Mammary epithelial cell (primary cell): ENCODE results near the gene DMD.

Experiments used
- EZH2 ChIP-seq: IDR thresholded peaks from 2 replicates; pipeline ENCODE4 v1.6.1; 2012; ENCODE audit warnings: low read length, inconsistent platforms, borderline replicate concordance
- TF ChIP-seq, protein P1 (sequence below), 2 donors: IDR thresholded peaks in 1 of 2; conservative IDR thresholded peaks in 1 of 2; 2 replicates each; pipeline ENCODE4 v1.5.1; 2011 to 2012; ENCODE audit warnings: inconsistent platforms in 2 of 2, low read length in 2 of 2, mild to moderate bottlenecking in 2 of 2, control low read depth in 1 of 2, low read depth in 1 of 2; ENCODE audit not compliant: insufficient read depth in 1 of 2; ENCODE audit errors: extremely low read depth in 1 of 2

DNA sequence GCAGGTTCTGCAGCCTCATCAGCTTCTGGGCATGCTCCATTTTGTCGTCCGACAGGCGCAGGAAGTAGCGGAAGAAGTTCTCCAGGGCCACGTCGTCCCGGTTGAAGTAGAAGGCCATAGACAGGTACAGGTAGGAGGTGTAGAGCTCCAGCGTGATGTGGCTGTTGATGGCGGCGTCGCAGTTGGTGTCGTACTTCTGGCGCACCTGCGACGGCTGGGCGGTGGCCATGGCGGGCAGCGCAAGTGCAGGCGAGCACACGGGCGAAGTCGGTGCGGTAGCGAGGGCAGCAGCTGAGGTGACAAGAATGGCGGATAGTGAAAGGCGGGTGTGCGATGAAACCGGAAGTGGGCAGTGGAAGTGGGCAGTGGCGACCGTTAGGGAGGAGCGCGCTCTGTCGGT, 2139.6 kb downstream of the DMD start, which contains the start of gene FTHL17:
- TF ChIP-seq, protein P1, sequence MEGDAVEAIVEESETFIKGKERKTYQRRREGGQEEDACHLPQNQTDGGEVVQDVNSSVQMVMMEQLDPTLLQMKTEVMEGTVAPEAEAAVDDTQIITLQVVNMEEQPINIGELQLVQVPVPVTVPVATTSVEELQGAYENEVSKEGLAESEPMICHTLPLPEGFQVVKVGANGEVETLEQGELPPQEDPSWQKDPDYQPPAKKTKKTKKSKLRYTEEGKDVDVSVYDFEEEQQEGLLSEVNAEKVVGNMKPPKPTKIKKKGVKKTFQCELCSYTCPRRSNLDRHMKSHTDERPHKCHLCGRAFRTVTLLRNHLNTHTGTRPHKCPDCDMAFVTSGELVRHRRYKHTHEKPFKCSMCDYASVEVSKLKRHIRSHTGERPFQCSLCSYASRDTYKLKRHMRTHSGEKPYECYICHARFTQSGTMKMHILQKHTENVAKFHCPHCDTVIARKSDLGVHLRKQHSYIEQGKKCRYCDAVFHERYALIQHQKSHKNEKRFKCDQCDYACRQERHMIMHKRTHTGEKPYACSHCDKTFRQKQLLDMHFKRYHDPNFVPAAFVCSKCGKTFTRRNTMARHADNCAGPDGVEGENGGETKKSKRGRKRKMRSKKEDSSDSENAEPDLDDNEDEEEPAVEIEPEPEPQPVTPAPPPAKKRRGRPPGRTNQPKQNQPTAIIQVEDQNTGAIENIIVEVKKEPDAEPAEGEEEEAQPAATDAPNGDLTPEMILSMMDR (conservative IDR thresholded peaks at IDR 0.05 in 1 of 2, IDR thresholded peaks at IDR 0.05 in 1 of 2; ENCODE audit: extremely low read depth in 1 of 2, insufficient read depth in 1 of 2, low read depth in 1 of 2, low read length in 2 of 2) = no peak
- no peak for TF ChIP-seq EZH2
